WTC11 (cell line): ENCODE results near the gene SYT9. TPM values are rescaled to one million over a fixed set of nuclear protein-coding genes. Genes with fewer than 3 reads are reported as not detected.

Experiments
- ATAC-seq: fragments of 200-7000 bp; cut with Tn5 transposase; 2 replicates; pipeline ENCODE4 v1.10.0; 2021; ENCODE audit warnings: mild to moderate bottlenecking, moderate library complexity
- CTCF ChIA-PET: fragments of 300-600 bp; sonication (Branson Sonifier 250); formaldehyde crosslinking; loops from one replicate; lab custom pipeline; 2021; ENCODE audit warnings: antibody characterized with exemption; lab: Charles Lee
- POLR2A ChIA-PET: fragments of 350-600 bp; sonication (Branson Sonifier 250); formaldehyde crosslinking; loops from one replicate; lab custom pipeline; 2021; ENCODE audit warnings: antibody characterized with exemption; lab: Charles Lee
- DNase-seq: peaks from one replicate; pipeline ENCODE4 v3.0.0; 2021; ENCODE audit warnings: low spot score
- H3K27ac Mint-ChIP-seq: 2 replicates; pipeline ENCODE4 v1.8.0; 2021; ENCODE audit warnings: mixed read lengths
- H3K27me3 Mint-ChIP-seq: 2 replicates; pipeline ENCODE4 v1.8.0; 2021; ENCODE audit warnings: low read depth, mild to moderate bottlenecking, moderate library complexity, mixed read lengths
- H3K36me3 Mint-ChIP-seq: 2 replicates; pipeline ENCODE4 v1.8.0; 2021; ENCODE audit warnings: mixed read lengths
- H3K4me1 Mint-ChIP-seq: 2 replicates; pipeline ENCODE4 v1.8.0; 2022; ENCODE audit warnings: mixed read lengths
- H3K4me3 Mint-ChIP-seq: 2 replicates; pipeline ENCODE4 v1.8.0; 2021; ENCODE audit warnings: mild to moderate bottlenecking, moderate library complexity, mixed read lengths
- H3K9me3 Mint-ChIP-seq: 2 replicates; pipeline ENCODE4 v1.8.0; 2021; ENCODE audit warnings: mixed read lengths
- CBFB ChIP-seq: sonication (generic); formaldehyde crosslinking; IDR thresholded peaks from 2 replicates; pipeline ENCODE4 v1.8.1; 2022; ENCODE audit warnings: mild to moderate bottlenecking, low read depth, missing genetic modification reagents
- ELF4 ChIP-seq: sonication (generic); formaldehyde crosslinking; IDR thresholded peaks from 2 replicates; pipeline ENCODE4 v1.8.1; 2022; ENCODE audit warnings: low read depth, mild to moderate bottlenecking, moderate library complexity, missing genetic modification reagents
- ESRRA ChIP-seq: sonication (generic); formaldehyde crosslinking; IDR thresholded peaks from 2 replicates; pipeline ENCODE4 v1.8.1; 2022; ENCODE audit warnings: mild to moderate bottlenecking, missing genetic modification reagents, borderline replicate concordance
- HMGA2 ChIP-seq: fragments of 250-450 bp; sonication (Bioruptor Pico); IDR thresholded peaks from 2 replicates; pipeline ENCODE4 v1.4.0; 2021; ENCODE audit warnings: mild to moderate bottlenecking, moderate library complexity
- NFATC4 ChIP-seq: fragments of 250-450 bp; sonication (Bioruptor Pico); IDR thresholded peaks from 2 replicates; pipeline ENCODE4 v1.9.0; 2021; ENCODE audit warnings: mild to moderate bottlenecking
- NR2C2 ChIP-seq: sonication (generic); formaldehyde crosslinking; IDR thresholded peaks from 2 replicates; pipeline ENCODE4 v1.8.0; 2022; ENCODE audit warnings: mild to moderate bottlenecking, missing genetic modification reagents
- ZBTB21 ChIP-seq: sonication (generic); formaldehyde crosslinking; IDR thresholded peaks from 2 replicates; pipeline ENCODE4 v1.8.1; 2023; ENCODE audit warnings: mild to moderate bottlenecking, missing genetic modification reagents, borderline replicate concordance
- ZNF138 ChIP-seq: sonication (generic); formaldehyde crosslinking; conservative IDR thresholded peaks from 2 replicates; pipeline ENCODE4 v1.8.1; 2022; ENCODE audit warnings: mild to moderate bottlenecking, moderate library complexity, missing genetic modification reagents
- ZNF396 ChIP-seq: fragments of 250-450 bp; sonication (Bioruptor Pico); IDR thresholded peaks from 2 replicates; pipeline ENCODE4 v1.8.0; 2021; ENCODE audit warnings: mild to moderate bottlenecking, moderate library complexity, borderline replicate concordance
- total RNA-seq: library from RNA; stranded (reverse); gene quantifications from 3 replicates; pipeline ENCODE4 v1.2.3, GENCODE V29; 2021
- TF ChIP-seq, protein P1 (sequence below): sonication (generic); formaldehyde crosslinking; IDR thresholded peaks from 2 replicates; pipeline ENCODE4 v1.8.1; 2022; ENCODE audit warnings: low read depth, missing genetic modification reagents, borderline replicate concordance
- TF ChIP-seq, protein P2 (sequence below): fragments of 250-450 bp; sonication (Bioruptor Pico); IDR thresholded peaks from 2 replicates; pipeline ENCODE4 v1.9.0; 2021; ENCODE audit warnings: moderate library complexity, mild to moderate bottlenecking, inconsistent platforms, borderline replicate concordance
- TF ChIP-seq, protein P3 (sequence below): sonication (generic); formaldehyde crosslinking; IDR thresholded peaks from 2 replicates; pipeline ENCODE4 v1.8.1; 2023; ENCODE audit warnings: mild to moderate bottlenecking, missing genetic modification reagents
- TF ChIP-seq, protein P4 (sequence below): fragments of 250-450 bp; sonication (Bioruptor Pico); IDR thresholded peaks from 2 replicates; pipeline ENCODE4 v1.8.0; 2021; ENCODE audit warnings: mild to moderate bottlenecking
- TF ChIP-seq, protein P5 (sequence below): sonication (generic); formaldehyde crosslinking; IDR thresholded peaks from 2 replicates; pipeline ENCODE4 v1.8.0; 2022; ENCODE audit warnings: mild to moderate bottlenecking, missing genetic modification reagents
- TF ChIP-seq, protein P6 (sequence below): sonication (generic); formaldehyde crosslinking; IDR thresholded peaks from 2 replicates; pipeline ENCODE4 v1.8.1; 2023; ENCODE audit warnings: mild to moderate bottlenecking, missing genetic modification reagents, moderate library complexity
- TF ChIP-seq, protein P7 (sequence below): fragments of 250-450 bp; sonication (Bioruptor Pico); IDR thresholded peaks from 2 replicates; pipeline ENCODE4 v1.9.0; 2021; ENCODE audit warnings: mild to moderate bottlenecking
- TF ChIP-seq, protein P8 (sequence below): sonication (generic); formaldehyde crosslinking; IDR thresholded peaks from 2 replicates; pipeline ENCODE4 v1.8.0; 2023; ENCODE audit warnings: missing genetic modification reagents, mild to moderate bottlenecking, borderline replicate concordance
- TF ChIP-seq, protein P9 (sequence below): fragments of 250-450 bp; sonication (Bioruptor Pico); IDR thresholded peaks from 2 replicates; pipeline ENCODE4 v2.1.2; 2022; ENCODE audit warnings: mild to moderate bottlenecking, moderate library complexity

Gene SYT9
- total RNA-seq, 1 experiment from 2014 or later: 1.3 TPM

DNA sequence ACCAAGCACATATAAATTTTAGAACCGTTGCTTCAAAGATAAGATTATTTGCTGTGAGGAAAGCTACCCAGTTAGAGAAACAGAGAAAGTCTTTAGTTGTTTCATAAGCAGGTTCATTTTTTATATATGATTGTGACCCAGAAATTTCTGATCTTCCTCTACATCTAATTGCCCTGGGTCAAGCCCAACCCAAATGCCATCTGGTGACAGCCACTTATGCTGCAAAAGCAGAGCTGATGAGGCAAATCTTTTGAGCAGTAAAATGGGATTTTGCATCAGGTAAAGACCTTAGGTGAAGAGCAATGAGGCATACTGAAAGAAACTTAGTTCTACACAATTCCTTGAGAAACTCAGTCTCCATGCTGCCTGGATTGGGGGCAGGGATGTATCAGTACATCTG lies 28.0 kb downstream of the SYT9 start:
- H3K27me3 Mint-ChIP-seq: no peaks in the 10 kb centered on the region
- ATAC-seq (no peak), DNase-seq (no peak)
- peaks cover 3% of the 10 kb centered on the region for H3K9me3 Mint-ChIP-seq
- POLR2A ChIA-PET: no interaction called here
- no peak overlapping the region for H3K4me3 Mint-ChIP-seq
- H3K36me3 Mint-ChIP-seq: no peaks in the 10 kb centered on the region
- CTCF ChIA-PET: interaction anchor here (1.0 to 2.5 kb wide), 7 partner anchors 10 to 467 kb away, joined by 3 to 15 read pairs (median 5); partner anchors contain the start of gene SYT9
- no peak for TF ChIP-seq NR2C2
- peaks cover 8% of the 10 kb centered on the region for H3K4me1 Mint-ChIP-seq
- no peak overlapping the region for H3K27ac Mint-ChIP-seq

DNA sequence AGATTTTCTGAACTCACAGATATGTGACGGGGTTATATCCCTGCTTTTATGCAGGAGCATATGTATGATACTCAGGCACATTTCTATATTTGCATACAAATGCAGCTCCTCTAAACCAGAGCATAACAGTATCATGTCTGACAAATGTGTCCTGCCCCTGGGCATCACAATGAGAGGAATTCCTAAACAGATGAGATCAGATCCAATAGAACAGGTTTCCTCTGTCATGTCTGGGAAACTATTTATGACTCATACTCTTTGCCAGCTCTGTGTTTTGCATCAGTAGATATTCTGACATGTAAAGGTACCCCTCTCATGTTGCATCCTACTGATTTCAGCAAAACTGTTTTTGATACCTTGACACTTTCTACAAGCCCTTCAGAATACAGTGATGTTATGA lies 29.4 kb downstream of the SYT9 start:
- DNase-seq (no peak), ATAC-seq (no peak)
- peaks cover 8% of the 10 kb centered on the region for H3K36me3 Mint-ChIP-seq
- no peaks in the 10 kb centered on the region for H3K4me1 Mint-ChIP-seq
- ChIA-PET CTCF (interaction anchor here (0.7 kb wide), 1 partner anchor 69 kb away, joined by 3 read pairs; no protein-coding TSS in a partner anchor), POLR2A (no interaction called here)
- no peak for TF ChIP-seq ELF4 (CRISPR knock-in tag)
- TF ChIP-seq ZBTB21 (CRISPR knock-in tag): no peak
- TF ChIP-seq, protein P1, sequence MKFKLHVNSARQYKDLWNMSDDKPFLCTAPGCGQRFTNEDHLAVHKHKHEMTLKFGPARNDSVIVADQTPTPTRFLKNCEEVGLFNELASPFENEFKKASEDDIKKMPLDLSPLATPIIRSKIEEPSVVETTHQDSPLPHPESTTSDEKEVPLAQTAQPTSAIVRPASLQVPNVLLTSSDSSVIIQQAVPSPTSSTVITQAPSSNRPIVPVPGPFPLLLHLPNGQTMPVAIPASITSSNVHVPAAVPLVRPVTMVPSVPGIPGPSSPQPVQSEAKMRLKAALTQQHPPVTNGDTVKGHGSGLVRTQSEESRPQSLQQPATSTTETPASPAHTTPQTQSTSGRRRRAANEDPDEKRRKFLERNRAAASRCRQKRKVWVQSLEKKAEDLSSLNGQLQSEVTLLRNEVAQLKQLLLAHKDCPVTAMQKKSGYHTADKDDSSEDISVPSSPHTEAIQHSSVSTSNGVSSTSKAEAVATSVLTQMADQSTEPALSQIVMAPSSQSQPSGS: no peak
- TF ChIP-seq ZNF396 (CRISPR knock-in tag): no peak
- TF ChIP-seq, protein P2, sequence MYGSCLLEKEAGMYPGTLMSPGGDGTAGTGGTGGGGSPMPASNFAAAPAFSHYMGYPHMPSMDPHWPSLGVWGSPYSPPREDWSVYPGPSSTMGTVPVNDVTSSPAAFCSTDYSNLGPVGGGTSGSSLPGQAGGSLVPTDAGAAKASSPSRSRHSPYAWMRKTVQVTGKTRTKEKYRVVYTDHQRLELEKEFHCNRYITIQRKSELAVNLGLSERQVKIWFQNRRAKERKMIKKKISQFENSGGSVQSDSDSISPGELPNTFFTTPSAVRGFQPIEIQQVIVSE (CRISPR knock-in tag): no peak
- TF ChIP-seq, protein P3, sequence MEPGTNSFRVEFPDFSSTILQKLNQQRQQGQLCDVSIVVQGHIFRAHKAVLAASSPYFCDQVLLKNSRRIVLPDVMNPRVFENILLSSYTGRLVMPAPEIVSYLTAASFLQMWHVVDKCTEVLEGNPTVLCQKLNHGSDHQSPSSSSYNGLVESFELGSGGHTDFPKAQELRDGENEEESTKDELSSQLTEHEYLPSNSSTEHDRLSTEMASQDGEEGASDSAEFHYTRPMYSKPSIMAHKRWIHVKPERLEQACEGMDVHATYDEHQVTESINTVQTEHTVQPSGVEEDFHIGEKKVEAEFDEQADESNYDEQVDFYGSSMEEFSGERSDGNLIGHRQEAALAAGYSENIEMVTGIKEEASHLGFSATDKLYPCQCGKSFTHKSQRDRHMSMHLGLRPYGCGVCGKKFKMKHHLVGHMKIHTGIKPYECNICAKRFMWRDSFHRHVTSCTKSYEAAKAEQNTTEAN (CRISPR knock-in tag): no peak
- no peak for TF ChIP-seq HMGA2 (CRISPR knock-in tag)
- TF ChIP-seq CBFB: no peak
- TF ChIP-seq, protein P4, sequence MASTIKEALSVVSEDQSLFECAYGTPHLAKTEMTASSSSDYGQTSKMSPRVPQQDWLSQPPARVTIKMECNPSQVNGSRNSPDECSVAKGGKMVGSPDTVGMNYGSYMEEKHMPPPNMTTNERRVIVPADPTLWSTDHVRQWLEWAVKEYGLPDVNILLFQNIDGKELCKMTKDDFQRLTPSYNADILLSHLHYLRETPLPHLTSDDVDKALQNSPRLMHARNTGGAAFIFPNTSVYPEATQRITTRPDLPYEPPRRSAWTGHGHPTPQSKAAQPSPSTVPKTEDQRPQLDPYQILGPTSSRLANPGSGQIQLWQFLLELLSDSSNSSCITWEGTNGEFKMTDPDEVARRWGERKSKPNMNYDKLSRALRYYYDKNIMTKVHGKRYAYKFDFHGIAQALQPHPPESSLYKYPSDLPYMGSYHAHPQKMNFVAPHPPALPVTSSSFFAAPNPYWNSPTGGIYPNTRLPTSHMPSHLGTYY (CRISPR knock-in tag): no peak
- TF ChIP-seq, protein P5, sequence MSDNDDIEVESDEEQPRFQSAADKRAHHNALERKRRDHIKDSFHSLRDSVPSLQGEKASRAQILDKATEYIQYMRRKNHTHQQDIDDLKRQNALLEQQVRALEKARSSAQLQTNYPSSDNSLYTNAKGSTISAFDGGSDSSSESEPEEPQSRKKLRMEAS (CRISPR knock-in tag): no peak
- no peak for TF ChIP-seq ESRRA (CRISPR knock-in tag)
- TF ChIP-seq, protein P6, sequence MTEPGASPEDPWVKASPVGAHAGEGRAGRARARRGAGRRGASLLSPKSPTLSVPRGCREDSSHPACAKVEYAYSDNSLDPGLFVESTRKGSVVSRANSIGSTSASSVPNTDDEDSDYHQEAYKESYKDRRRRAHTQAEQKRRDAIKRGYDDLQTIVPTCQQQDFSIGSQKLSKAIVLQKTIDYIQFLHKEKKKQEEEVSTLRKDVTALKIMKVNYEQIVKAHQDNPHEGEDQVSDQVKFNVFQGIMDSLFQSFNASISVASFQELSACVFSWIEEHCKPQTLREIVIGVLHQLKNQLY (CRISPR knock-in tag): no peak
- no peak for TF ChIP-seq NFATC4 (CRISPR knock-in tag)
- TF ChIP-seq, protein P7, sequence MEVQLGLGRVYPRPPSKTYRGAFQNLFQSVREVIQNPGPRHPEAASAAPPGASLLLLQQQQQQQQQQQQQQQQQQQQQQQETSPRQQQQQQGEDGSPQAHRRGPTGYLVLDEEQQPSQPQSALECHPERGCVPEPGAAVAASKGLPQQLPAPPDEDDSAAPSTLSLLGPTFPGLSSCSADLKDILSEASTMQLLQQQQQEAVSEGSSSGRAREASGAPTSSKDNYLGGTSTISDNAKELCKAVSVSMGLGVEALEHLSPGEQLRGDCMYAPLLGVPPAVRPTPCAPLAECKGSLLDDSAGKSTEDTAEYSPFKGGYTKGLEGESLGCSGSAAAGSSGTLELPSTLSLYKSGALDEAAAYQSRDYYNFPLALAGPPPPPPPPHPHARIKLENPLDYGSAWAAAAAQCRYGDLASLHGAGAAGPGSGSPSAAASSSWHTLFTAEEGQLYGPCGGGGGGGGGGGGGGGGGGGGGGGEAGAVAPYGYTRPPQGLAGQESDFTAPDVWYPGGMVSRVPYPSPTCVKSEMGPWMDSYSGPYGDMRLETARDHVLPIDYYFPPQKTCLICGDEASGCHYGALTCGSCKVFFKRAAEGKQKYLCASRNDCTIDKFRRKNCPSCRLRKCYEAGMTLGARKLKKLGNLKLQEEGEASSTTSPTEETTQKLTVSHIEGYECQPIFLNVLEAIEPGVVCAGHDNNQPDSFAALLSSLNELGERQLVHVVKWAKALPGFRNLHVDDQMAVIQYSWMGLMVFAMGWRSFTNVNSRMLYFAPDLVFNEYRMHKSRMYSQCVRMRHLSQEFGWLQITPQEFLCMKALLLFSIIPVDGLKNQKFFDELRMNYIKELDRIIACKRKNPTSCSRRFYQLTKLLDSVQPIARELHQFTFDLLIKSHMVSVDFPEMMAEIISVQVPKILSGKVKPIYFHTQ (CRISPR knock-in tag): no peak
- TF ChIP-seq, protein P8, sequence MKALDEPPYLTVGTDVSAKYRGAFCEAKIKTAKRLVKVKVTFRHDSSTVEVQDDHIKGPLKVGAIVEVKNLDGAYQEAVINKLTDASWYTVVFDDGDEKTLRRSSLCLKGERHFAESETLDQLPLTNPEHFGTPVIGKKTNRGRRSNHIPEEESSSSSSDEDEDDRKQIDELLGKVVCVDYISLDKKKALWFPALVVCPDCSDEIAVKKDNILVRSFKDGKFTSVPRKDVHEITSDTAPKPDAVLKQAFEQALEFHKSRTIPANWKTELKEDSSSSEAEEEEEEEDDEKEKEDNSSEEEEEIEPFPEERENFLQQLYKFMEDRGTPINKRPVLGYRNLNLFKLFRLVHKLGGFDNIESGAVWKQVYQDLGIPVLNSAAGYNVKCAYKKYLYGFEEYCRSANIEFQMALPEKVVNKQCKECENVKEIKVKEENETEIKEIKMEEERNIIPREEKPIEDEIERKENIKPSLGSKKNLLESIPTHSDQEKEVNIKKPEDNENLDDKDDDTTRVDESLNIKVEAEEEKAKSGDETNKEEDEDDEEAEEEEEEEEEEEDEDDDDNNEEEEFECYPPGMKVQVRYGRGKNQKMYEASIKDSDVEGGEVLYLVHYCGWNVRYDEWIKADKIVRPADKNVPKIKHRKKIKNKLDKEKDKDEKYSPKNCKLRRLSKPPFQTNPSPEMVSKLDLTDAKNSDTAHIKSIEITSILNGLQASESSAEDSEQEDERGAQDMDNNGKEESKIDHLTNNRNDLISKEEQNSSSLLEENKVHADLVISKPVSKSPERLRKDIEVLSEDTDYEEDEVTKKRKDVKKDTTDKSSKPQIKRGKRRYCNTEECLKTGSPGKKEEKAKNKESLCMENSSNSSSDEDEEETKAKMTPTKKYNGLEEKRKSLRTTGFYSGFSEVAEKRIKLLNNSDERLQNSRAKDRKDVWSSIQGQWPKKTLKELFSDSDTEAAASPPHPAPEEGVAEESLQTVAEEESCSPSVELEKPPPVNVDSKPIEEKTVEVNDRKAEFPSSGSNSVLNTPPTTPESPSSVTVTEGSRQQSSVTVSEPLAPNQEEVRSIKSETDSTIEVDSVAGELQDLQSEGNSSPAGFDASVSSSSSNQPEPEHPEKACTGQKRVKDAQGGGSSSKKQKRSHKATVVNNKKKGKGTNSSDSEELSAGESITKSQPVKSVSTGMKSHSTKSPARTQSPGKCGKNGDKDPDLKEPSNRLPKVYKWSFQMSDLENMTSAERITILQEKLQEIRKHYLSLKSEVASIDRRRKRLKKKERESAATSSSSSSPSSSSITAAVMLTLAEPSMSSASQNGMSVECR: no peak
- TF ChIP-seq ZNF138 (CRISPR knock-in tag): no peak
- TF ChIP-seq, protein P9, sequence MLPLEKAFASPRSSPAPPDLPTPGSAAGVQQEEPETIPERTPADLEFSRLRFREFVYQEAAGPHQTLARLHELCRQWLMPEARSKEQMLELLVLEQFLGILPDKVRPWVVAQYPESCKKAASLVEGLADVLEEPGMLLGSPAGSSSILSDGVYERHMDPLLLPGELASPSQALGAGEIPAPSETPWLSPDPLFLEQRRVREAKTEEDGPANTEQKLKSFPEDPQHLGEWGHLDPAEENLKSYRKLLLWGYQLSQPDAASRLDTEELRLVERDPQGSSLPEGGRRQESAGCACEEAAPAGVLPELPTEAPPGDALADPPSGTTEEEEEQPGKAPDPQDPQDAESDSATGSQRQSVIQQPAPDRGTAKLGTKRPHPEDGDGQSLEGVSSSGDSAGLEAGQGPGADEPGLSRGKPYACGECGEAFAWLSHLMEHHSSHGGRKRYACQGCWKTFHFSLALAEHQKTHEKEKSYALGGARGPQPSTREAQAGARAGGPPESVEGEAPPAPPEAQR (CRISPR knock-in tag): no peak
- H3K9me3 Mint-ChIP-seq: peaks cover 17% of the 10 kb centered on the region
- H3K27me3 Mint-ChIP-seq: no peaks in the 10 kb centered on the region
- H3K27ac Mint-ChIP-seq: no peak overlapping the region
- no peak overlapping the region for H3K4me3 Mint-ChIP-seq
